ENCODE results near the gene SIX2.

Gene SIX2

DNA sequence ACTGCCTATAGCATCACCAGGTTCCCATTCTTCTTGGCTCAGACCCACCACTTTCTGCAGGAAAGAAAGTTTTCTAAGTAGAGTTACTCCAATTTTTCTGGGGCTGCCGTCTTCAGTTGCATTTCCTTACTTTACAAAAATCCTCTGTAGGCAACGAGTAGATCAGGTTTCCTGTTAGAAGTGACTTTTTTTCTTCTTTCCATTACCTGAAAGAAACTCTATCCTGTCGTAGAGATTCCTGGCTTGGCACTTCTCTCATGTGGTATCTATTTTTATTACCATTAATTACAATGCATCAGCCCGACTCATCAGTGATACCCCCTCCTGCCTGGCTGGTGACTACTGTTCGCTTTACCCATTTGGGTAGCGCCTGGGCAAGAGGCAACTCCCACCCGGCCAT lies 5.6 kb upstream of the SIX2 start:
- Histone ChIP-seq H3K36me3 (ENCODE audit: control insufficient read depth in 1 of 2, insufficient read depth in 2 of 2, low read length in 2 of 2) (no peaks in the 10 kb centered on the region), H3K4ac (ENCODE audit: low read depth, low read length) (no peak overlapping the region)

DNA sequence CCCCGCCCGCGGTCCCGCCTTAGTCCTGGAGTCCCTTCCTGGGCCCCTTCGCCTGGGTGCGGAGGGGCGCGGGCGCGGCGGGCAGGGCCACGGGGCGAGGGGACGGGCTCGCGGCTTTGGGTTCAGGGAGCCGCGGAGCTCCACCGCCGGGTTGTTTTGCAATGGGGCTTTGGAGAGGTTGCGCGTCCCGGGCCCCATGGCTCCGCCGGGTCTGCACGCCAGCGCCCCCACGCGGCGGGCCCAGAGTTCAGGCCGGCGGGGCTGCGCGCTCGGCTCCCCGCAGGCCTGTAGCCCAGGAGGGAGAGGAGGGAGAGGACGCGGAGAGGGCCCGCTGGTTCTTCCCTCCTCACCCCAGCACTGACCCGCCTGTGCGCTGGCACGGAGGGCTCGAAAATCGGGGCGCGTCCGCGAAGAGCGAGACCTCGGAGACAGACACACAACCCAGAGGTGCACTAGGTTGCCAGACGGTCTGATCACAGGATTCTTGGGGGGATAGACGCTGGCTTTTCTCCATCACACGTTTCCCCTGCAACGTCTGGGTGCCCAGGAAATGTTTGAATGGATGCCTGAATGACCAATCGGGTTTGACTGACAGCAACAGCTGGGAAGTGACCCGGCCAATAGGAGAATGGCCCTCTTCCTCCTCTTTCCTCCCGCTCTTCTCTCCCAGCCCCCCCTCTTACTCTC lies 4.9 kb upstream of the SIX2 start:
- H3K79me2 ChIP-seq (ENCODE audit: control insufficient read depth, insufficient read depth, low read length, poor library complexity): no peaks in the 10 kb centered on the region
- WGBS (ENCODE audit: extremely low coverage, insufficient coverage, insufficient read length): no CpG with 5 or more reads among the region's 57 CpGs
- no peak overlapping the region for H4K91ac ChIP-seq (ENCODE audit: low read depth, low read length)

More for the DNA sequence above, 5.6 kb upstream of the SIX2 start:
- Histone ChIP-seq H3K23ac (ENCODE audit: low read length) (no peak overlapping the region), H3K4me3 (ENCODE audit: low read depth, low read length) (no peak overlapping the region), H3K18ac (ENCODE audit: low read length) (no peak overlapping the region), H3K4me1 (ENCODE audit: control insufficient read depth in 1 of 2, insufficient read depth in 2 of 2, low read length in 2 of 2) (peaks cover 16 to 17% of the 10 kb centered on the region in 2 experiments), H2AFZ (ENCODE audit: insufficient read depth, low read length, poor library complexity) (no peak overlapping the region), H2BK12ac (ENCODE audit: low read length) (no peak overlapping the region), H4K8ac (ENCODE audit: low read depth, low read length) (no peak overlapping the region), H2AK5ac (ENCODE audit: low read length) (no peak overlapping the region), H2BK5ac (ENCODE audit: low read depth, low read length, poor library complexity) (no peak overlapping the region), H4K12ac (ENCODE audit: low read depth, low read length) (no peak overlapping the region), H3K14ac (ENCODE audit: low read length) (no peak overlapping the region), H3K79me2 (ENCODE audit: control insufficient read depth, insufficient read depth, low read length, poor library complexity) (no peaks in the 10 kb centered on the region), H3K79me1 (ENCODE audit: low read length) (no peaks in the 10 kb centered on the region), H3K9ac (ENCODE audit: low read length) (no peak overlapping the region), H3K4me2 (ENCODE audit: low read length) (no peak overlapping the region), H4K91ac (ENCODE audit: low read depth, low read length) (no peak overlapping the region), H3K9me3 (ENCODE audit: insufficient read depth, low read depth, low read length) (peaks cover 2% of the 10 kb centered on the region), H3K27me3 (ENCODE audit: insufficient read depth, low read length) (peaks cover 50% of the 10 kb centered on the region), H2BK120ac (ENCODE audit: insufficient read depth, low read length, poor library complexity) (no peak overlapping the region), H3K27ac (ENCODE audit: low read depth, low read length) (no peak overlapping the region)
- no CpG with 5 or more reads among the region's 7 CpGs for WGBS (ENCODE audit: extremely low coverage, insufficient coverage, insufficient read length)
- DNase-seq: no peak

DNA sequence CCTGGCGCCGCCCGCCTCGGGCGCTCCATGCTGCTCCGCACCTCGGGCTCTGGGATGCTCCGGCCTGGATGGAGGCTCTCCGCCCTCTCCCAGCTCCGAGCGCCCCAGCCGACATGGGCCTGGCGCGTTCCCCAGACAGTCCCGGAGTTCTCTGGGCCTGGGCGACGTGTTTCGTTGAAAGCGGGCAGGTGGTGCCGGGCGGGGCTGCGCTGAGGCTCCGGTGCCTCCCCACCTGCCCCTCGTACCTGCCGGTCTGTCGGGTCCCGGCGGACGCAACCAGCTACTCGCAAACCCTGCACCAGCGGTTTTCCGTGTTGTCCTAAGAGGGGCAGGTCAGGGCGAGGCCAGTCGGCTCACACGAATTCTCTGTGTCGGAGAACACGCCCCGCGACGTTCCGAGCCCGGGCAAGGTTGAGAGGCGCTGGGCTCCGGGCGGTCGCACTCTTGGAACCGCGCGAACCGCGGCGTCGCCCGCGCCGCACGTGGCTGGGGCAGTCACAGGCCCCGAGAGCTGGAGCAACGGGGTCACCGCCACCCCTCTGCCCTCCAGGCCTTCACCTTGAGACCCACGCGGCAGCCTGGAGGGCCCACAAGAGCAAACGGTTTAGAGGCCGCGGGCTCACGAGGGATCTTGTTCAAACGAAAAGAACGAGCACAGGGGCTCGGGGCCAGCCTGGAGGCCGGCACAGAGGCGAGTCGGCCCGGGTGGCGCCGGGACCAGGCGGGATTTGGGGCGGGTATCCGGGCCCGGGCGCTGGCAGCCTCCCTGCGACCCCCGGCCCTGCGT lies 4.2 kb upstream of the SIX2 start:
- no peak for DNase-seq
- H3K14ac ChIP-seq (ENCODE audit: low read length): no peak overlapping the region
- H2AFZ ChIP-seq (ENCODE audit: insufficient read depth, low read length, poor library complexity): peak overlapping the region; percentile 23
- peaks cover 27 to 28% of the 10 kb centered on the region in 2 experiments for H3K4me1 ChIP-seq (ENCODE audit: control insufficient read depth in 1 of 2, insufficient read depth in 2 of 2, low read length in 2 of 2)
- no peaks in the 10 kb centered on the region for H3K79me1 ChIP-seq (ENCODE audit: low read length)
- peak overlapping the region; percentile 20 for H4K12ac ChIP-seq (ENCODE audit: low read depth, low read length)
- H3K9me3 ChIP-seq (ENCODE audit: insufficient read depth, low read depth, low read length): peaks cover 6% of the 10 kb centered on the region
- no peak overlapping the region for H2BK120ac ChIP-seq (ENCODE audit: insufficient read depth, low read length, poor library complexity)
- H3K27me3 ChIP-seq (ENCODE audit: insufficient read depth, low read length): peaks cover 61% of the 10 kb centered on the region
- no peak overlapping the region for H3K9ac ChIP-seq (ENCODE audit: low read length)
- no CpG with 5 or more reads among the region's 83 CpGs for WGBS (ENCODE audit: extremely low coverage, insufficient coverage, insufficient read length)
- no peak overlapping the region for H4K91ac ChIP-seq (ENCODE audit: low read depth, low read length)
- no peak overlapping the region for H4K8ac ChIP-seq (ENCODE audit: low read depth, low read length)
- no peak overlapping the region for H3K23ac ChIP-seq (ENCODE audit: low read length)
- H2AK5ac ChIP-seq (ENCODE audit: low read length): no peak overlapping the region
- no peak overlapping the region for H2BK12ac ChIP-seq (ENCODE audit: low read length)
- H3K27ac ChIP-seq (ENCODE audit: low read depth, low read length): no peak overlapping the region
- no peak overlapping the region for H3K4ac ChIP-seq (ENCODE audit: low read depth, low read length)
- no peaks in the 10 kb centered on the region for H3K36me3 ChIP-seq (ENCODE audit: control insufficient read depth in 1 of 2, insufficient read depth in 2 of 2, low read length in 2 of 2)
- H2BK5ac ChIP-seq (ENCODE audit: low read depth, low read length, poor library complexity): no peak overlapping the region
- H3K4me3 ChIP-seq (ENCODE audit: low read depth, low read length): peak overlapping the region; percentile 61
- no peaks in the 10 kb centered on the region for H3K79me2 ChIP-seq (ENCODE audit: control insufficient read depth, insufficient read depth, low read length, poor library complexity)
- H3K4me2 ChIP-seq (ENCODE audit: low read length): peak overlapping the region; percentile 68
- H3K18ac ChIP-seq (ENCODE audit: low read length): no peak overlapping the region

More for the DNA sequence above, 4.9 kb upstream of the SIX2 start:
- H4K8ac ChIP-seq (ENCODE audit: low read depth, low read length): no peak overlapping the region
- no peaks in the 10 kb centered on the region for H3K36me3 ChIP-seq (ENCODE audit: control insufficient read depth in 1 of 2, insufficient read depth in 2 of 2, low read length in 2 of 2)
- H3K4ac ChIP-seq (ENCODE audit: low read depth, low read length): no peak overlapping the region
- peaks cover 53% of the 10 kb centered on the region for H3K27me3 ChIP-seq (ENCODE audit: insufficient read depth, low read length)
- no peak overlapping the region for H3K23ac ChIP-seq (ENCODE audit: low read length)
- no peak overlapping the region for H4K12ac ChIP-seq (ENCODE audit: low read depth, low read length)
- no peak overlapping the region for H2AK5ac ChIP-seq (ENCODE audit: low read length)
- no peaks in the 10 kb centered on the region for H3K79me1 ChIP-seq (ENCODE audit: low read length)
- H3K18ac ChIP-seq (ENCODE audit: low read length): no peak overlapping the region
- no peak overlapping the region for H2BK5ac ChIP-seq (ENCODE audit: low read depth, low read length, poor library complexity)
- peak overlapping the region; percentile 33 for H2AFZ ChIP-seq (ENCODE audit: insufficient read depth, low read length, poor library complexity)
- H2BK120ac ChIP-seq (ENCODE audit: insufficient read depth, low read length, poor library complexity): no peak overlapping the region
- peaks cover 20 to 21% of the 10 kb centered on the region in 2 experiments for H3K4me1 ChIP-seq (ENCODE audit: control insufficient read depth in 1 of 2, insufficient read depth in 2 of 2, low read length in 2 of 2)
- no peak overlapping the region for H2BK12ac ChIP-seq (ENCODE audit: low read length)
- peak in 1 of 2 donors; percentile 27 for DNase-seq
- peaks cover 2% of the 10 kb centered on the region for H3K9me3 ChIP-seq (ENCODE audit: insufficient read depth, low read depth, low read length)
- no peak overlapping the region for H3K27ac ChIP-seq (ENCODE audit: low read depth, low read length)
- H3K9ac ChIP-seq (ENCODE audit: low read length): no peak overlapping the region
- H3K4me2 ChIP-seq (ENCODE audit: low read length): peak overlapping the region; percentile 68
- H3K14ac ChIP-seq (ENCODE audit: low read length): no peak overlapping the region
- H3K4me3 ChIP-seq (ENCODE audit: low read depth, low read length): peak overlapping the region; percentile 61

DNA sequence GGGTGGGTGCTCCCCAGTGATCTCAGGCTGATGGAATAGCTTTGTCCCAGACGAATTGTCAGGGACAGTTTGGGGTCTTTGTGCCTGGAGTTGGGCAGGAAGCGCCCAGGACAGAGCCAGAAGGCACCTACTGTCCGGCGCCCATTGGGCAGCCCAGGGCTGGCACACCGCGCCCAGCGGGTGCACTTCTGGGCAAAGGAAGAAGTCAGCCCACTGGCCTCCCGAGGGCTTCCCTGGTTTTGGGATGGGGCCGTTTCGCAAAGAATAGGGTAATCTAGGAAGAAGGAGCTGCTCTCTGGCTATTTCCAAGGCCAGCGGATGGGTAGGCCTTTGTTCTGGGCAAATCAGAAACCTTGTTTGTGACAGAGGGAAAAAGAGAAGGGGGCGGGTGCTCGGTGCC lies 3.5 kb upstream of the SIX2 start:
- Histone ChIP-seq H3K23ac (ENCODE audit: low read length) (no peak overlapping the region), H4K12ac (ENCODE audit: low read depth, low read length) (no peak overlapping the region), H4K8ac (ENCODE audit: low read depth, low read length) (no peak overlapping the region), H2BK12ac (ENCODE audit: low read length) (no peak overlapping the region), H2BK120ac (ENCODE audit: insufficient read depth, low read length, poor library complexity) (no peak overlapping the region), H3K4me2 (ENCODE audit: low read length) (no peak overlapping the region), H3K4me3 (ENCODE audit: low read depth, low read length) (no peak overlapping the region), H3K27ac (ENCODE audit: low read depth, low read length) (no peak overlapping the region), H2AK5ac (ENCODE audit: low read length) (no peak overlapping the region), H2BK5ac (ENCODE audit: low read depth, low read length, poor library complexity) (no peak overlapping the region), H2AFZ (ENCODE audit: insufficient read depth, low read length, poor library complexity) (no peak overlapping the region), H4K91ac (ENCODE audit: low read depth, low read length) (no peak overlapping the region), H3K27me3 (ENCODE audit: insufficient read depth, low read length) (peaks cover 67% of the 10 kb centered on the region), H3K79me1 (ENCODE audit: low read length) (no peaks in the 10 kb centered on the region), H3K9ac (ENCODE audit: low read length) (no peak overlapping the region), H3K36me3 (ENCODE audit: control insufficient read depth in 1 of 2, insufficient read depth in 2 of 2, low read length in 2 of 2) (no peaks in the 10 kb centered on the region), H3K79me2 (ENCODE audit: control insufficient read depth, insufficient read depth, low read length, poor library complexity) (no peaks in the 10 kb centered on the region), H3K4me1 (ENCODE audit: control insufficient read depth in 1 of 2, insufficient read depth in 2 of 2, low read length in 2 of 2) (peaks cover 29 to 30% of the 10 kb centered on the region in 2 experiments), H3K18ac (ENCODE audit: low read length) (no peak overlapping the region), H3K4ac (ENCODE audit: low read depth, low read length) (no peak overlapping the region), H3K9me3 (ENCODE audit: insufficient read depth, low read depth, low read length) (peaks cover 6% of the 10 kb centered on the region), H3K14ac (ENCODE audit: low read length) (no peak overlapping the region)
- DNase-seq: no peak
- WGBS (ENCODE audit: extremely low coverage, insufficient coverage, insufficient read length): no CpG with 5 or more reads among the region's 13 CpGs

Data from trophoblast cell (in vitro differentiated cells and primary cell).